Measurements from ENCODE around the gene TRPM2. TPM values are rescaled to one million over a fixed set of nuclear protein-coding genes. Genes with fewer than 3 reads are reported as not detected.
"Not testable (repeated sequence)": the region's sequence is repeated elsewhere in the genome, so short reads cannot be mapped to it uniquely, and the experiment has no call there.

The TRPM2 gene
- total RNA-seq, 2 experiments from 2014 or later, result 1.9 to 2.9 TPM

- Histone ChIP-seq H3K27ac (ENCODE audit: low read depth in 1 of 2, low read length in 2 of 2) (no peak overlapping the region), H3K4me1 (ENCODE audit: insufficient read depth, low read length) (no peaks in the 10 kb centered on the region), H3K4me3 (ENCODE audit: low read length) (no peak overlapping the region), H3K27me3 (ENCODE audit: control insufficient read depth in 1 of 2, insufficient read depth in 2 of 2, low read length in 2 of 2) (no peaks in the 10 kb centered on the region), H3K36me3 (ENCODE audit: insufficient read depth, low read length) (no peaks in the 10 kb centered on the region), H3K9me3 (ENCODE audit: control insufficient read depth in 1 of 2, insufficient read depth in 1 of 2, low read length in 2 of 2) (peaks cover 0 to 31% of the 10 kb centered on the region in 2 experiments)
- POLR2A ChIA-PET, result interaction anchor here (0.7 kb wide), 1 partner anchor 1776 kb away, joined by 3 read pairs; no protein-coding TSS in a partner anchor
- intact Hi-C loops (cut with DNase I, micrococcal nuclease), result loop anchor here in 1 of 2 experiments (10.0 kb wide), 1 partner anchor 60 kb away; the partner anchor contains the start of gene TRPM2
- H3K4me3 Mint-ChIP-seq, result no peak overlapping the region
- DNase-seq (peak in 1 of 14 experiments; percentile 10), ATAC-seq (ENCODE audit: poor library complexity) (no peak)
- no peak overlapping the region for H3K27ac Mint-ChIP-seq
- no peaks in the 10 kb centered on the region for H3K9me3 Mint-ChIP-seq
- CTCF ChIA-PET, result no interaction called here
- no peaks in the 10 kb centered on the region for H3K27me3 Mint-ChIP-seq
- no peaks in the 10 kb centered on the region for H3K36me3 Mint-ChIP-seq (ENCODE audit: low read depth)
- no peaks in the 10 kb centered on the region for H3K4me1 Mint-ChIP-seq (ENCODE audit: low read depth)
- TF ChIP-seq, protein P1, sequence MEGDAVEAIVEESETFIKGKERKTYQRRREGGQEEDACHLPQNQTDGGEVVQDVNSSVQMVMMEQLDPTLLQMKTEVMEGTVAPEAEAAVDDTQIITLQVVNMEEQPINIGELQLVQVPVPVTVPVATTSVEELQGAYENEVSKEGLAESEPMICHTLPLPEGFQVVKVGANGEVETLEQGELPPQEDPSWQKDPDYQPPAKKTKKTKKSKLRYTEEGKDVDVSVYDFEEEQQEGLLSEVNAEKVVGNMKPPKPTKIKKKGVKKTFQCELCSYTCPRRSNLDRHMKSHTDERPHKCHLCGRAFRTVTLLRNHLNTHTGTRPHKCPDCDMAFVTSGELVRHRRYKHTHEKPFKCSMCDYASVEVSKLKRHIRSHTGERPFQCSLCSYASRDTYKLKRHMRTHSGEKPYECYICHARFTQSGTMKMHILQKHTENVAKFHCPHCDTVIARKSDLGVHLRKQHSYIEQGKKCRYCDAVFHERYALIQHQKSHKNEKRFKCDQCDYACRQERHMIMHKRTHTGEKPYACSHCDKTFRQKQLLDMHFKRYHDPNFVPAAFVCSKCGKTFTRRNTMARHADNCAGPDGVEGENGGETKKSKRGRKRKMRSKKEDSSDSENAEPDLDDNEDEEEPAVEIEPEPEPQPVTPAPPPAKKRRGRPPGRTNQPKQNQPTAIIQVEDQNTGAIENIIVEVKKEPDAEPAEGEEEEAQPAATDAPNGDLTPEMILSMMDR (IDR thresholded peaks at IDR 0.05), result no peak
These were observed 61.1 kb downstream of the TRPM2 start for GRCh38 chr21:44414291-44415072.

DNA sequence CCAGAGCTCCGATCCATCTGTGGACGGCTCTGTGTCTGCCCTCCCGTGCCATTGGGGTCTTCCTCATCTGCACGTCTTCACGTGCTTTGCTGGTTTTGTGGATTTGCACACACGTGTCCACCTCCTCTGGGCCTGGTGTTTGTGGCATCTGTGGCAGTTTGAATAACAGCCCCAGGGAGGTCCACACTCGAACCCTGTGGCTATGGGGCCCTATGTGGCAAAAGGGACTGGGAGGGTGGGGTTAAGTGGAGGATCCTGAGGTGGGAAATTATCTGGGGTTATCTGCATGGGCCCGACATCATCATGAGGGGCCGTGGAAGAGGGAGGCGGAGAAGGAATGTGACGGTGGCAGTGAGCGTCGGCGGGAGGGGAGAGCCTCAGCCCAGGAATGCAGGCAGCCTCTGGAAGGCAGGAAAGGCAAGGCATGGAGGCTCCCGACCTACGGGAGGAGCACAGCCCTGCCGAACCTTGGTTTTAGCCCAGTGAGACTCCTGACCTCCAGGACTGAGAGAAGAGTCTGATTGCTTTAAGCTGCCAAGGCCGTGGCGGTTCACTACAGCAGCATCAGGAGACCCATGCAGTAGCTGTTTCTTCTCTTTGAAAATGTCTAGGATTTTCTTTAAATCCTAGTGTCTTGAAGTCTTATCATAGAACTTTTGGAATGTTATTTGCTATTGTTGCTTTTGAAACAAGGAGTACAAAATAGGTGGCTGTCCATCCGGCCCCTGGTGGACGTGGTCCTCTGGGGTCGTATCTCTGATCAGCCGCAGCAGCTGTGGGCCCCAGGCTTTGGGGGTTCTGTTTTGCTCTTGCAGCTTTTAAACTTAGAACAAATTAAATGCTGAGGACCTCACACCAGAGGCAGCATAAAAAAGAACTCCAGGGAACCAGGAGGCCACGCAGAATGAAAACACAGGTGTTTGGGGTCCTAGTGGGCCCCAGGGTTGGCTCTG lies 61.9 kb downstream of the TRPM2 start:
- DNase-seq (no peak), ATAC-seq (ENCODE audit: poor library complexity) (no peak)
- TF ChIP-seq, protein P1 (IDR thresholded peaks at IDR 0.05), result no peak
- no peaks in the 10 kb centered on the region for H3K36me3 Mint-ChIP-seq (ENCODE audit: low read depth)
- H3K36me3 ChIP-seq (ENCODE audit: insufficient read depth, low read length), result no peaks in the 10 kb centered on the region
- H3K27me3 Mint-ChIP-seq, result no peaks in the 10 kb centered on the region
- H3K4me3 Mint-ChIP-seq, result no peak overlapping the region
- peaks cover 0 to 31% of the 10 kb centered on the region in 2 experiments for H3K9me3 ChIP-seq (ENCODE audit: control insufficient read depth in 1 of 2, insufficient read depth in 1 of 2, low read length in 2 of 2)
- H3K4me1 Mint-ChIP-seq (ENCODE audit: low read depth), result no peaks in the 10 kb centered on the region
- ChIA-PET POLR2A (no interaction called here), CTCF (no interaction called here)
- intact Hi-C loops (cut with DNase I, micrococcal nuclease), result loop anchor here in 1 of 2 experiments (10.0 kb wide), 1 partner anchor 61 kb away; the partner anchor contains the start of gene TRPM2
- no peak overlapping the region for H3K27ac ChIP-seq (ENCODE audit: low read depth in 1 of 2, low read length in 2 of 2)
- no peaks in the 10 kb centered on the region for H3K27me3 ChIP-seq (ENCODE audit: control insufficient read depth in 1 of 2, insufficient read depth in 2 of 2, low read length in 2 of 2)
- H3K9me3 Mint-ChIP-seq, result no peaks in the 10 kb centered on the region
- H3K4me3 ChIP-seq (ENCODE audit: low read length), result no peak overlapping the region
- no peak overlapping the region for H3K27ac Mint-ChIP-seq
- H3K4me1 ChIP-seq (ENCODE audit: insufficient read depth, low read length), result no peaks in the 10 kb centered on the region

GRCh38 chr21:44416193-44416592 lies 62.8 kb downstream of the TRPM2 start:
- POLR2A ChIA-PET, result no interaction called here
- H3K36me3 Mint-ChIP-seq (ENCODE audit: low read depth), result no peaks in the 10 kb centered on the region

GRCh38 chr21:44417621-44418107 lies 64.2 kb downstream of the TRPM2 start:
- CTCF ChIA-PET; H3K4me1 Mint-ChIP-seq (ENCODE audit: low read depth); H3K9me3 Mint-ChIP-seq; H3K27me3 Mint-ChIP-seq; H3K36me3 Mint-ChIP-seq (ENCODE audit: low read depth); H3K27ac Mint-ChIP-seq; H3K27ac ChIP-seq (ENCODE audit: low read depth in 1 of 2, low read length in 2 of 2); H3K4me3 ChIP-seq (ENCODE audit: low read length); H3K27me3 ChIP-seq (ENCODE audit: control insufficient read depth in 1 of 2, insufficient read depth in 2 of 2, low read length in 2 of 2); POLR2A ChIA-PET; DNase-seq; H3K4me1 ChIP-seq (ENCODE audit: insufficient read depth, low read length); H3K36me3 ChIP-seq (ENCODE audit: insufficient read depth, low read length); H3K4me3 Mint-ChIP-seq; ATAC-seq (ENCODE audit: poor library complexity): not testable (repeated sequence)
- H3K9me3 ChIP-seq (ENCODE audit: control insufficient read depth in 1 of 2, insufficient read depth in 1 of 2, low read length in 2 of 2), result peaks cover 0 to 31% of the 10 kb centered on the region in 2 experiments
- intact Hi-C loops (cut with DNase I, micrococcal nuclease), result loop anchor here in 1 of 2 experiments (10.0 kb wide), 1 partner anchor 63 kb away; the partner anchor contains the start of gene TRPM2

More at GRCh38 chr21:44416193-44416592, 62.8 kb downstream of the TRPM2 start:
- intact Hi-C loops (cut with DNase I, micrococcal nuclease), result loop anchor here in 1 of 2 experiments (10.0 kb wide), 1 partner anchor 61 kb away; the partner anchor contains the start of gene TRPM2
- H3K27me3 Mint-ChIP-seq, result no peaks in the 10 kb centered on the region
- no peaks in the 10 kb centered on the region for H3K4me1 Mint-ChIP-seq (ENCODE audit: low read depth)
- H3K4me3 ChIP-seq (ENCODE audit: low read length), result no peak overlapping the region
- H3K27ac ChIP-seq (ENCODE audit: low read depth in 1 of 2, low read length in 2 of 2), result no peak overlapping the region
- no peaks in the 10 kb centered on the region for H3K4me1 ChIP-seq (ENCODE audit: insufficient read depth, low read length)
- H3K4me3 Mint-ChIP-seq, result no peak overlapping the region
- H3K27ac Mint-ChIP-seq, result no peak overlapping the region
- no peaks in the 10 kb centered on the region for H3K9me3 Mint-ChIP-seq
- H3K27me3 ChIP-seq (ENCODE audit: control insufficient read depth in 1 of 2, insufficient read depth in 2 of 2, low read length in 2 of 2), result no peaks in the 10 kb centered on the region
- ATAC-seq (ENCODE audit: poor library complexity), result no peak
- H3K9me3 ChIP-seq (ENCODE audit: control insufficient read depth in 1 of 2, insufficient read depth in 1 of 2, low read length in 2 of 2), result peaks cover 0 to 31% of the 10 kb centered on the region in 2 experiments
- DNase-seq, result no peak
- TF ChIP-seq, protein P1 (IDR thresholded peaks at IDR 0.05), result no peak
- no peaks in the 10 kb centered on the region for H3K36me3 ChIP-seq (ENCODE audit: insufficient read depth, low read length)
- CTCF ChIA-PET, result no interaction called here
